ENCODE results near the gene ACTN1.

Gene ACTN1

GRCh38 chr14:68916358-68916941 lies 62.7 kb downstream of the ACTN1 start:
- DNase-seq (ENCODE audit: low spot score) = no peak

DNA sequence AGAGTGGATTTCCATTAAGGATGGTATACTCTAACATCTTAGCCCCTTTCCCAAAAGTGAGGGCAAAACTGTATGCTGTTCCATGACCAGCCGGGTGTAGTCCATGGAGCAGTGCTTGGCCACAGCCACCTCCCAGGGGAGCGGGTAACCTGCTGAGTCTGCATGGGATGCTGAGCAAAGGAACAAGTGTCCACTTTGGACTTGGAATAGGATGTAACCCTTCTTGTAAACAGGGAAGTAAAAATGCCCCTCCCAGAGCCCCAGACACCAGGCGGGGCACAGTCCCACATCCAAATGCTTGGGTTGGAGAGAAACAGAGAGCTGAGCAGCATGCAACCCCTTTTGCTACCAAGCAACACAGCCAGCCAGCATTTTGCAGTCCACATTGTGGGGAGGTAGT lies 65.6 kb downstream of the ACTN1 start:
- DNase-seq (ENCODE audit: low spot score) = no peak

DNA sequence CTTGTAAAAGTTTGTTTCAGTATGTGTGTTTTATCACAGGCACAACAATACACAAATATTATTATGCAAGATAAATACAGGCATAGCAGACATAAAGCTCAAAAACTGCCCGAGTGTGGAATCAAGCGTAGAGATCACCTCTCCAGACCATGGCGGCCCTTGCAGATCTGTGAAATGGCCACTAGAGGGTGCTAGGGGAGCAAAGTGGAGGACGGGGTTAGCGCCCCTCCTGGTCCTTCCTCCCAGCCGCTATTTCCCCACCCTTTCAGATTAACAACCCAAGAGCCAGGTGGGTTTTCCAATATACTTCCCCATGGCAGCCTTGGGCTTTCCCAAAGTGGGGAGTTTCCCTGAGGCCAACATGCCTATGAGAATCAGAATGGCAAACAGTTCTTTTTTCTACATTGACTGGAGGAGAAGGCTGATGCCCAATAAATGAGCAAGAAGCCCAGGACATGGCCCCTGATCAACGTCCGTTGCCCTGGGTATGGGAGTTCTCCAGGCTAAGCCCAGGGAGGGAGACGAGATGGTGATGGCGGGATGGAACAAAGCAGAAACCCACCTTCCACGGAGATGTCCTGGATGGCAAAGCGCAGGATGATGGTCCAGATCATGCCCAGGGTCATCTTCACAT lies 67.4 kb downstream of the ACTN1 start:
- peak; percentile 76 for DNase-seq (ENCODE audit: low spot score)

DNA sequence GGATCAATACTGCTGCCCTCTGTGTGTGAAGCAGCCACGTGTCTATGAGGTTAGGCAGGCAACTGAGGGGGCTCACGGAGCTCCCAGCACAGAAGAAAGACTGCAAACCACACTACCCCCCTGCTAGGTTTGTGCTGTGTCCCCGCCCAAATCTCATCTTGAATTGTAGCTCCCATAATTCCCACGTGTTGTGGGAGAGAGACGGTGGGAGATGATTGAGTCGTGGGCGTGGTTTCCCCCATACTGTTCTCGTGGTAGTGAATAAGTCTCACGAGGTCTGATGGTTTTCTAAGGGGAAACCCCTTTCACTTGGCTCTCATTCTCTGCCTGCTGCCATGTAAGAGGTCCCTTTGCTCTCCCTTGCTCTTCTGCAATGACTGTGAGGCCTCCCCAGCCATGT lies 68.6 kb downstream of the ACTN1 start:
- no peak for DNase-seq (ENCODE audit: low spot score)

DNA sequence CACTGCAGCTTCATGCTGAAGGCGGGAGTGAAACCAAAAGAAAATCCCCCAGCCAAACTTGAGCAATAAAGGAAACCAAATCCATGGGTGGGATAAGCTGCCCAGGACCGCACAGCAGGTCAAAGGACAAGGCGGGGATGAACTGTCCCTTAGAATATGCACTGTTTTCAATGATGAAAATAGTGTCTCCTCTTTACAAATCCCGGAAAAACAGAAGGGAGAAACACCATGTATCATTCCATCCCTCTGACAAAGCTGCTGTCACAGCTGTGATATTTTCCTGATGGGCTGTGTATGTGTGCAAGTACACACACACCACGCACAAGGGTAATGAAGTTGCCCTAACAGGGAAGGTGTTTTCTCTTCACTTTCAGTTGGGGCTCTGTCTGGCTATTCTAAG lies 70.3 kb downstream of the ACTN1 start:
- no peak for DNase-seq (ENCODE audit: low spot score)

DNA sequence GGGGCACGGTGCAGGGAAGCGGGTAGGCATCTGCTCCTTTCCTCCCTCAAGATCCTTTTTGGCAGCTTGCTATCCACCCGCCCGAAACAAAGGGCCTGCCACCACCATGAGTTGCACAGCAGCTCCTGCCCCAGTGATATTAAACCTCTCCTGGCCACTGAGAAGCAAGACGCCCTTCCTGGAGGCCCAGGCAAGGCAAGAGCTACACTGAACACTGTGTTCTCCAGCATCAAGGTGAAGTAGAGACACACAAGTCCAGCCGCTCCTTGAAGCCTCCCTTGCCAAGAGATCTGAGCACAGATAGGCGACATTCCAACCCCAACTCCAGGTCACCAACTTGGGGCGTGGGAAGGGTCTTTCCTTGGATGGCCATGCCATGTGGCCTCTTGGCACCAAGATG lies 70.9 kb downstream of the ACTN1 start:
- DNase-seq (ENCODE audit: low spot score) = no peak

- no peak for DNase-seq (ENCODE audit: low spot score)
Observed at GRCh38 chr14:68906439-68906838, 72.7 kb downstream of the ACTN1 start.

DNA sequence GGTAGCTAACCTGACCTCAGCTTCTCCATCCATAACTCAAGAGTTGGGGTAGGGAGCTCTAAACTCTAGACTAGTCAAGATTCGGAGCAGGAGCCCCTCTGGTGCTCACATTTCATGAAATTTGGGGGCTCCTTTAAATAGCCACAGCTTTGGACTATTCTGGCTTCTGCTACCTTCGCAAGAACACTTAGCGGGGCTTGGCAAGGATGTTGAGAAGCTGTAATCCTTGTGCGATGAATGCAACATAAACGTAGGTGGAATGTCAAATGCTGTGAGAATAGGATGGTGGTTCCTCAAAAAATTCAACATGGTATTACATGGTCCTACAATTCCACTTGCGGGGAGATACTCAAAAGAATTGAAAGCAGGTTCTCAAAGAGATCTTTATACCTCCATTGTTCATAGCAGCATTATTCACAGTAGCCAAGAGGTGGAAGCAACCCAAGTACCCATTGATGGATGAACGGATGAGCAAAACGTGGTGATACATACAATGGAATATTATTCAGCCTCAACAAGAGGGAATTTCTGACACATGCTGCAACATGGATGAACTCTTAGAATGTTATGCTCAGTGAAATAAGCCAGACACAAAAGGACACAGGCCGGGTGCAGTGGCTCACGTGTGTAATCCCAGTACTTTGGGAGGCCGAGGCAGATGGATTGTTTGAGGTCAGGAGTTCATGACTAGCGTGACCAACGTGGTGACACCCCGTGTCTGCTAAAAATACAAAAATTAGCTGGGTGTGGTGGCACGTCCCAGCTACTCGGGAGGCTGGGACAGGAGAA lies 73.8 kb downstream of the ACTN1 start:
- no peak for DNase-seq (ENCODE audit: low spot score)

DNA sequence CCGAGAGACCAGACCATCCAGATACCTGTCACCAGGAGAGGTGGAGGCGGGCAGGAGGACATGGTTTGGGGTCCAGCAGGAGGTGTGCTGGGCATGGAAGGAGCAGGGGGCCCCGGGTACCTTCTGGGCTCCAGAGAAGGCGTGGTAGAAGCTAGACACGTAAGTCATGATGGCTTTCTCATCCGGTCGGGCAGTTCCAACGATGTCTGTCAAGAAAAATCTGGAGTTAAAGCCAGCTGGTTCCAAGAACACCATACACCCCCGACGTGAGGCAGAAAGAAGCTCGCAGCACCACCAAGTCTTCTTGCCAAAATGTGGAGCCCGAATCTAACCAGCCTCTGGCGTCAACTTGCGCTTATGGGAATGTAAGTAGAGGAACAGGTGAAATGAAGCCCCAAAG lies 76.7 kb downstream of the ACTN1 start:
- no peak for DNase-seq (ENCODE audit: low spot score)

DNA sequence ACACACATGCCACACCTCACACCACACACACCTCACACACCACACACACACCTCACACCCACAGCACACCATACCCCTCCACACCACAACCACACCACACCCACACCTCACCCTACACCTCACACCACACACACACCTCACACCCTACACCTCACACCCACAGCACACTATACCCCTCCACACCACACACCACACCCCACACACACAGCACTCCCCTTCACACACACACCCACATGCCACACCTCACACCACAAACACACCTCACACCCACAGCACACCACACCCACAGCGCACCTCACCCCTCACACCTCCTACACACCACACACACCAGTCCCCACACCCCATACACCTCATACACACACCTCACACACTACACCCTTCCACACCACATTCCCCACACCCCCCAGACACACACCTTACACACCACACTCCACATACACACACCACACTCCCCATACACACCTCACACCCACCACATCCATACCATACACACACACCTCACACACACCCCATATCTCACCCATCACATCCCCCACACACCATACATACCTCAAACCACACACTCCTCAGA lies 80.0 kb downstream of the ACTN1 start:
- DNase-seq (ENCODE audit: low spot score) = no peak

DNA sequence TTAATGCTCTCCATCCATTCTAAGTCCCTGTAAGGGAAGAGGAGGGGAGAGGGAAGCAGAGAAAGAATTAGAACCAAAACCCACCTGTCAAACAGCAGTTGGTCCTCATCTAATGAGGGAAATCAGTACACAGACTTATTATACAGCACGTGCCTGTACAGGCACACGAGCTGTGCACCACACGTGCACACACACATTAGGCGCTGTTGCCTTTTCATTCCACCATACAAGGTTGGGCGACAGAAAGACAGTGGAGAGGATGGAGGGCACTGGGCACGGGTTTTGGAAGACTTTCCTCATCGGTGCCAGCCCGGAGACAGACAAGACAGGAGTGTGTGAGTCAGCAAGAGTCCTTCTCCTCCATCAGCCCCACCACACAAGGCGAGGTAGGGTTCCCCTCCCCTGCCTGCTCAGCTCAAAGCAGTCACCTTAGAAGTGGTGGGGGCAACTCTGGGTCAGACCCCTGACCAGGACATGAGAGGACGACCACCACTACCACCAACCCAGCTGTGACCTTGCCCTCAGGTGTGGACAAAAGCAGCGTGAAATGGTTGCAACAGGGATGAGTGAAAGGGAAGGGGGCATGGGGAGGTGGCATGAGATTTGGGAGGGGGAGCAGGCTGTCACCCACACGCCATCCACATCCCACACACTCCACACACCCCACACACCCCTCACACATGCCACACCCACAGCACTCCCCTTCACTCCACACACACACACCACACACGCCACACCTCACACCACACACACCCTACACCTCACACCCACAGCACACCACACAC lies 80.7 kb downstream of the ACTN1 start:
- no peak for DNase-seq (ENCODE audit: low spot score)

GRCh38 chr14:68897559-68898155 lies 81.4 kb downstream of the ACTN1 start:
- DNase-seq (ENCODE audit: low spot score) = no peak

DNA sequence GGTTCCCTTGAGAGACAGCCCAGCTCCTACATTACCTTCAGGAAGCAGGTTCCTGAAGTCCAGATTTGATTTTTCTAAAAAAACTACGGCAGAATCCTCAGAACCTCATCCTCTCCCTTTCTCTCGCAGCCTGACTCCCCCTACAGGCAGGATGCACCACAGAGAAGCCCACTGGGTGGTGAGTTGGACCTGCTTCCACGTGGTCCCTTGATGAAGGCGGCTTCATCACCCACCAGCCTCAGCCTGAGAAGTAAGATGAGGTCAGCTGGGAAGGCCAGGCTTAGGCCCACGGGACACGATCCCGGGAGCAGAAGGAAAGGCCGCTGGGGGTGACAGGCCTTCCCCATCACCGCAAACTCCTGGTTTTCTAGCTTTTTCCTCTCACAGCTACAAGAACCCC lies 83.0 kb downstream of the ACTN1 start:
- no peak for DNase-seq (ENCODE audit: low spot score)

GRCh38 chr14:68894802-68895703 lies 84.0 kb downstream of the ACTN1 start:
- no peak for DNase-seq (ENCODE audit: low spot score)

GRCh38 chr14:68894123-68894522 lies 85.0 kb downstream of the ACTN1 start:
- DNase-seq (ENCODE audit: low spot score) = no peak

DNA sequence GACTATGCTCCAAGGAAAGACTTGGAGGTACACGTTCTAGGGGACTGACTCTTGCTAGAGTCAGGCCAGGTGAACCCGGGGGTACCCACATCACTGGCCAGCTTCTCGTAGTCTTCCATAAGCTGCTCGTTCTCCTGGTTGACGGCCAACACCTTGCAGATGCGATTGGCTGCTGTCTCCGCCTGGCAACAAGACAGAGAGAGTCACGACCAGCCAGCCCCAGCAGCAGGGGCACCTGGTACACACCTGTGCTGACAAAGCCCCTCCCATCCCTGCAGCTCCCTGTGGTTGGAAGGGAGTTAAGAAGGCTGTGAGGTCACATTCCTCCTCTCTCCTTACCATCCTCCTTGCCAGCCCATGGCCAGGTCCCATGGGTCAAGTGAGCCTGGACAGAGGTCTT lies 85.5 kb downstream of the ACTN1 start:
- no peak for DNase-seq (ENCODE audit: low spot score)

- no peak for DNase-seq (ENCODE audit: low spot score)
Observed at GRCh38 chr14:68892961-68893360, 86.1 kb downstream of the ACTN1 start.

DNA sequence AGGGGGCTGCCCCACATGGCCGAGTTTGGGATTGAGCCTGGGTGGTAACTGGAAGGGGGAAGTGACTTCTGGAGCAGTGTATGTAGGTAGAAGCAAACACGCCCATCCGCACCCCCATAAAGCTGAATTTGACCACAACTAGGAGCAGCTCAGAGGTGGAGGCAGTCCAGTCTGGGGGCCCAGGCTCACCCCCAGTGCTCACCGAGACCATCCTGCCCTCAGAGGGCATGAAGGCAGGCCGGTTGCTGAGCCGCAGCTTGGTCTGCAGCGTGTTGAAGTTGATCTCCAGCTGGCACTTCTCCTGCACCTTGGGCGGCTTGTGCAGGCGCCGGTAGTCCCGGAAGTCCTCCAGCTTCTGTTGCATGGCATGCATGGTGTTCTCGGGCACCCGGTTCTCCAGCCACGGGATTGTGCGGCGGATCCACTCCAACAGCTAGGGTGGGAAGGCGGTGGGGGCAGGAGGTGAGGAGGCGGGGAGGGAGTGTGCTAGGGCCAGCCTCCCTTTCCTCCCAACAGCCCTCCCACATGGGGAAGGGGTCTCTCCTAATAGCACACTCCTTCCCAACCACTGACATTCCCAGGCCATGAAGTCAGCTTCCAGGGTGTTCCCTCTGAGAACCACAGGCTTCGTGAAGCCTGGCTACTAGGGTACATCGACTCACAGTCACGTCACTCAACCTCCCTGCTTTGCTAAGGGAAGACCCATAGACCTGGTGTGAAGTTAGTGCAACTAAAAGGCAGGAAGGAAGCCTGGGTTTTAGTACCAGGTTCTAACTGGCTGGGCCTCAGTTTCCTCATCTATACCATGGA lies 87.0 kb downstream of the ACTN1 start:
- no peak for DNase-seq (ENCODE audit: low spot score)

DNA sequence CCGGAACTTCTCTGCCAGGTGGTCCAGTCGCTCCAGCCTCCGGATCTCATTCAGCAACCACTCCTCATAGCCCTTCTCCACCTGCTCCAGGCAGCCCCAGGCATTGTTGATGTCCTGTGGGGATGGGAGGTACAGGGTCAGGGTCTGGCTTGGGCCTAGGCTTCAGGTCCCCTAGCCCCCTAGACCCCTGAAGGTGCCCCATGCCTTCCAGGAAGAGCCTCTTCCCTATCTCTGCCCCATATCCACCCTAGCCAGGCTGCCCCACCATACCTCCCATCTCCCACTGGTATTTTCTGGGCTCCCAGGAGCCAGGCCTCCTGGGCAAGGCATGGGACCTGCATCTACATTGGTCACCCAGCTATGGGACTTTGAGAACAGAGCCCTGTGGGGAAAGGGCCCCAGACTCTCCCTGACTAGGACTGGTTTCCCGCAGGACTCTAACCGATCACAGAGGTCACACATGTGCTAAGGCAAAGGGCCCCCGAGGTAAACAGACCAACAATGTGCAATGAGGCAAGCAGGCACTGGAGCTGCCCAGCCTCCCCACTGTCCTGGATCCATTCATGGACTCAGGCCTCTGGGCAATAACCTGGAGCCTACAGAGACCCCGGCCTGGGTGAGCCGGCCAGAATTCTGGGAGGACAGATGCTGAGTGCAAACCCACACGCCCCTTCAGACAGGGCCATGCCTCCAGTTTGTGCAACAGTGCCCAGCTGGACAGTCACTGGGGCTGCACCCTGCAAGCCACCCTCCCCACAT lies 88.8 kb downstream of the ACTN1 start:
- DNase-seq (ENCODE audit: low spot score) = no peak

All from Ammon's horn (tissue), 1 donor.